Liver (tissue), 9 donors: Measurements from ENCODE around the gene TMEM82. TPM values are rescaled to one million over a fixed set of nuclear protein-coding genes. Genes with fewer than 3 reads are reported as not detected.

Source experiments
- DNase-seq: peaks from one replicate; pipeline ENCODE4 v3.0.0-alpha.2; 2017; ENCODE audit warnings: low spot score
- H3K27ac ChIP-seq, 2 donors: one replicate each; pipeline ENCODE4 v1.7.0; 2013; ENCODE audit warnings: inconsistent platforms in 2 of 2, low read length in 2 of 2, control low read depth in 1 of 2, low read depth in 1 of 2, mild to moderate bottlenecking in 1 of 2
- H3K27me3 ChIP-seq, 4 donors: one replicate each; pipeline versions ENCODE4 v1.6.1 to v1.7.0; 2013; ENCODE audit warnings: low read length in 3 of 4, inconsistent platforms in 1 of 4, mild to moderate bottlenecking in 1 of 4, moderate library complexity in 1 of 4; ENCODE audit not compliant: control insufficient read depth in 4 of 4, insufficient read depth in 4 of 4
- H3K36me3 ChIP-seq, 4 donors: one replicate each; pipeline versions ENCODE4 v1.6.1 to v1.7.0; 2013; ENCODE audit warnings: low read length in 3 of 4, mild to moderate bottlenecking in 3 of 4, low read depth in 1 of 4, moderate library complexity in 1 of 4; ENCODE audit not compliant: control insufficient read depth in 4 of 4, insufficient read depth in 3 of 4
- H3K4me1 ChIP-seq, 4 donors: one replicate each; pipeline versions ENCODE4 v1.6.1 to v1.7.0; 2013; ENCODE audit warnings: low read length in 3 of 4, mild to moderate bottlenecking in 3 of 4, moderate library complexity in 1 of 4; ENCODE audit not compliant: control insufficient read depth in 4 of 4, insufficient read depth in 4 of 4
- H3K4me3 ChIP-seq, 3 donors: one replicate each; pipeline versions ENCODE4 v1.6.1 to v1.7.0; 2013; ENCODE audit warnings: low read length in 3 of 3, control low read depth in 1 of 3, low read depth in 1 of 3, mild to moderate bottlenecking in 1 of 3
- H3K9ac ChIP-seq, 2 donors: one replicate each; pipeline ENCODE4 v1.7.0; 2013; ENCODE audit warnings: low read length in 2 of 2, mild to moderate bottlenecking in 2 of 2, moderate library complexity in 2 of 2, control low read depth in 1 of 2, low read depth in 1 of 2
- H3K9me3 ChIP-seq, 4 donors: one replicate each; pipeline versions ENCODE4 v1.6.1 to v1.7.0; 2013; ENCODE audit warnings: low read length in 3 of 4; ENCODE audit not compliant: control insufficient read depth in 4 of 4
- EGR1 ChIP-seq, 2 donors: IDR thresholded peaks; 2 replicates each; pipeline ENCODE4 v1.6.1; 2016 to 2018; ENCODE audit warnings: antibody characterized with exemption in 2 of 2, low read depth in 2 of 2
- FOXA1 ChIP-seq: IDR thresholded peaks from 2 replicates; pipeline ENCODE4 v1.6.1; 2016; ENCODE audit warnings: antibody characterized with exemption
- FOXA2 ChIP-seq: IDR thresholded peaks from 2 replicates; pipeline ENCODE4 v1.6.1; 2016; ENCODE audit warnings: antibody characterized with exemption
- GABPA ChIP-seq, 2 donors: IDR thresholded peaks in 1 of 2; conservative IDR thresholded peaks in 1 of 2; 2 replicates each; pipeline ENCODE4 v1.6.1; 2016; ENCODE audit warnings: antibody characterized with exemption in 2 of 2, mild to moderate bottlenecking in 1 of 2, moderate library complexity in 1 of 2
- HNF4A ChIP-seq, 2 donors: conservative IDR thresholded peaks; 2 replicates each; pipeline ENCODE4 v1.6.1; 2016; ENCODE audit warnings: antibody characterized with exemption in 2 of 2, mild to moderate bottlenecking in 2 of 2
- HNF4G ChIP-seq: IDR thresholded peaks from 2 replicates; pipeline ENCODE4 v1.6.1; 2016; ENCODE audit warnings: antibody characterized with exemption
- JUND ChIP-seq, 2 donors: IDR thresholded peaks; 2 replicates each; pipeline ENCODE4 v1.6.1; 2016; ENCODE audit warnings: antibody characterized with exemption in 2 of 2
- NR2F2 ChIP-seq: IDR thresholded peaks from 2 replicates; pipeline ENCODE4 v1.6.1; 2016; ENCODE audit warnings: antibody characterized with exemption
- RAD21 ChIP-seq, 2 donors: IDR thresholded peaks; 2 replicates each; pipeline ENCODE4 v1.6.1; 2016; ENCODE audit warnings: antibody characterized with exemption in 2 of 2, mild to moderate bottlenecking in 2 of 2
- RXRA ChIP-seq, 2 donors: IDR thresholded peaks; 2 replicates each; pipeline ENCODE4 v1.6.1; 2017 to 2018; ENCODE audit warnings: antibody characterized with exemption in 2 of 2, mild to moderate bottlenecking in 1 of 2
- SP1 ChIP-seq: IDR thresholded peaks from 2 replicates; pipeline ENCODE4 v1.6.1; 2018; ENCODE audit warnings: antibody characterized with exemption, mild to moderate bottlenecking
- TAF1 ChIP-seq: conservative IDR thresholded peaks from 2 replicates; pipeline ENCODE4 v1.6.1; 2016; ENCODE audit warnings: antibody characterized with exemption, mild to moderate bottlenecking
- YY1 ChIP-seq: IDR thresholded peaks from 2 replicates; pipeline ENCODE4 v1.6.1; 2016; ENCODE audit warnings: antibody characterized with exemption, mild to moderate bottlenecking
- ZBTB33 ChIP-seq: IDR thresholded peaks from 2 replicates; pipeline ENCODE4 v1.6.1; 2016; ENCODE audit warnings: antibody characterized with exemption
- WGBS: extraction: QIAGEN DNeasy Blood & Tissue Kit; methylation state at CpG from one replicate; pipeline ENCODE4 v1.1.7; 2013; 5-methylcytosine and 5-hydroxymethylcytosine counted together
- polyA plus RNA-seq, 2 donors: library from polyadenylated mRNA; stranded (reverse) in 1 of 2; unstranded in 1 of 2; fragments of 200-250 nt in 1 of 2; fragments of >200 nt in 1 of 2; fragmentation: Nextera tagmentation in 1 of 2; extraction: Ambion mirVana in 1 of 2; gene quantifications; one replicate each; pipeline versions ENCODE4 v1.2.1 to v1.2.3, GENCODE V29; 2013 to 2015
- total RNA-seq, 2 donors: library from RNA; depleted of rRNA; stranded (reverse); fragments of >200 nt; gene quantifications; one replicate each; pipeline ENCODE4 v1.2.3, GENCODE V29; 2014
- TF ChIP-seq, protein P1 (sequence below): IDR thresholded peaks from 2 replicates; pipeline ENCODE4 v1.6.1; 2016; ENCODE audit warnings: antibody characterized with exemption, mild to moderate bottlenecking
- TF ChIP-seq, protein P2 (sequence below): IDR thresholded peaks from 2 replicates; pipeline ENCODE4 v1.6.1; 2016; ENCODE audit warnings: antibody characterized with exemption
- TF ChIP-seq, protein P3 (sequence below): fragments of 150-350 bp; IDR thresholded peaks from 2 replicates; pipeline ENCODE4 v1.5.1; 2017; ENCODE audit warnings: improper control_type of control experiment, low read depth, low read length; ENCODE audit not compliant: missing input control
- TF ChIP-seq, protein P4 (sequence below): IDR thresholded peaks from 2 replicates; pipeline ENCODE4 v1.6.1; 2016; ENCODE audit warnings: antibody characterized with exemption
- donor health status: healthy.
- donor health status: healthy.
- donor health status: healthy.
- donor health status: healthy.
- donor health status: healthy.

The TMEM82 gene
- total RNA-seq: 1 to 10 TPM; 5.6 to 5.8 TPM
- 10 to 100 TPM; 20.9 to 26.3 TPM for polyA plus RNA-seq

GRCh38 chr1:15742339-15742801 is at the start of gene TMEM82:
TMEM82 (plus strand) TSS chr1:15742499; CDS start chr1:15742560, 61 bp downstream.
- peaks cover 4 to 38% (median 23%) of the 10 kb centered on the region in 4 donors for H3K4me1 ChIP-seq
- WGBS: 14% methylated on average over 14 of the region's 14 CpGs
- H3K4me3 ChIP-seq: peak within 1 kb of the TSS; percentile 60 to 81 (median 75)
- H3K9me3 ChIP-seq: no peaks in the 10 kb centered on the region
- H3K9ac ChIP-seq: peak within 1 kb of the TSS; percentile 37 to 45
- peak within 1 kb of the TSS; percentile 31 to 46 for H3K27ac ChIP-seq
- no peaks in the 10 kb centered on the region for H3K27me3 ChIP-seq
- TF ChIP-seq FOXA1 (no peak), JUND (IDR thresholded peaks at IDR 0.05) (no peak), ZBTB33 (no peak), GABPA (IDR thresholded peaks at IDR 0.05 in 1 of 2, conservative IDR thresholded peaks at IDR 0.05 in 1 of 2) (peak in 1 of 2 donors; percentile 66), EGR1 (IDR thresholded peaks at IDR 0.05; ENCODE audit: low read depth in 2 of 2) (peak in 1 of 2 donors; percentile 23), TAF1 (no peak), YY1 (peak; percentile 55), HNF4G (peak; percentile 53), SP1 (peak; percentile 53), RXRA (IDR thresholded peaks at IDR 0.05) (peak; percentile 73 to 82), RAD21 (IDR thresholded peaks at IDR 0.05) (peak in 1 of 2 donors; percentile 21), NR2F2 (peak; percentile 43), HNF4A (conservative IDR thresholded peaks at IDR 0.05) (peak; percentile 76 to 92), FOXA2 (no peak)
- TF ChIP-seq, protein P1, sequence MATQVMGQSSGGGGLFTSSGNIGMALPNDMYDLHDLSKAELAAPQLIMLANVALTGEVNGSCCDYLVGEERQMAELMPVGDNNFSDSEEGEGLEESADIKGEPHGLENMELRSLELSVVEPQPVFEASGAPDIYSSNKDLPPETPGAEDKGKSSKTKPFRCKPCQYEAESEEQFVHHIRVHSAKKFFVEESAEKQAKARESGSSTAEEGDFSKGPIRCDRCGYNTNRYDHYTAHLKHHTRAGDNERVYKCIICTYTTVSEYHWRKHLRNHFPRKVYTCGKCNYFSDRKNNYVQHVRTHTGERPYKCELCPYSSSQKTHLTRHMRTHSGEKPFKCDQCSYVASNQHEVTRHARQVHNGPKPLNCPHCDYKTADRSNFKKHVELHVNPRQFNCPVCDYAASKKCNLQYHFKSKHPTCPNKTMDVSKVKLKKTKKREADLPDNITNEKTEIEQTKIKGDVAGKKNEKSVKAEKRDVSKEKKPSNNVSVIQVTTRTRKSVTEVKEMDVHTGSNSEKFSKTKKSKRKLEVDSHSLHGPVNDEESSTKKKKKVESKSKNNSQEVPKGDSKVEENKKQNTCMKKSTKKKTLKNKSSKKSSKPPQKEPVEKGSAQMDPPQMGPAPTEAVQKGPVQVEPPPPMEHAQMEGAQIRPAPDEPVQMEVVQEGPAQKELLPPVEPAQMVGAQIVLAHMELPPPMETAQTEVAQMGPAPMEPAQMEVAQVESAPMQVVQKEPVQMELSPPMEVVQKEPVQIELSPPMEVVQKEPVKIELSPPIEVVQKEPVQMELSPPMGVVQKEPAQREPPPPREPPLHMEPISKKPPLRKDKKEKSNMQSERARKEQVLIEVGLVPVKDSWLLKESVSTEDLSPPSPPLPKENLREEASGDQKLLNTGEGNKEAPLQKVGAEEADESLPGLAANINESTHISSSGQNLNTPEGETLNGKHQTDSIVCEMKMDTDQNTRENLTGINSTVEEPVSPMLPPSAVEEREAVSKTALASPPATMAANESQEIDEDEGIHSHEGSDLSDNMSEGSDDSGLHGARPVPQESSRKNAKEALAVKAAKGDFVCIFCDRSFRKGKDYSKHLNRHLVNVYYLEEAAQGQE: peak; percentile 45
- TF ChIP-seq, protein P2, sequence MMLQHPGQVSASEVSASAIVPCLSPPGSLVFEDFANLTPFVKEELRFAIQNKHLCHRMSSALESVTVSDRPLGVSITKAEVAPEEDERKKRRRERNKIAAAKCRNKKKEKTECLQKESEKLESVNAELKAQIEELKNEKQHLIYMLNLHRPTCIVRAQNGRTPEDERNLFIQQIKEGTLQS: no peak
- TF ChIP-seq, protein P3, sequence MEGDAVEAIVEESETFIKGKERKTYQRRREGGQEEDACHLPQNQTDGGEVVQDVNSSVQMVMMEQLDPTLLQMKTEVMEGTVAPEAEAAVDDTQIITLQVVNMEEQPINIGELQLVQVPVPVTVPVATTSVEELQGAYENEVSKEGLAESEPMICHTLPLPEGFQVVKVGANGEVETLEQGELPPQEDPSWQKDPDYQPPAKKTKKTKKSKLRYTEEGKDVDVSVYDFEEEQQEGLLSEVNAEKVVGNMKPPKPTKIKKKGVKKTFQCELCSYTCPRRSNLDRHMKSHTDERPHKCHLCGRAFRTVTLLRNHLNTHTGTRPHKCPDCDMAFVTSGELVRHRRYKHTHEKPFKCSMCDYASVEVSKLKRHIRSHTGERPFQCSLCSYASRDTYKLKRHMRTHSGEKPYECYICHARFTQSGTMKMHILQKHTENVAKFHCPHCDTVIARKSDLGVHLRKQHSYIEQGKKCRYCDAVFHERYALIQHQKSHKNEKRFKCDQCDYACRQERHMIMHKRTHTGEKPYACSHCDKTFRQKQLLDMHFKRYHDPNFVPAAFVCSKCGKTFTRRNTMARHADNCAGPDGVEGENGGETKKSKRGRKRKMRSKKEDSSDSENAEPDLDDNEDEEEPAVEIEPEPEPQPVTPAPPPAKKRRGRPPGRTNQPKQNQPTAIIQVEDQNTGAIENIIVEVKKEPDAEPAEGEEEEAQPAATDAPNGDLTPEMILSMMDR: no peak
- TF ChIP-seq, protein P4, sequence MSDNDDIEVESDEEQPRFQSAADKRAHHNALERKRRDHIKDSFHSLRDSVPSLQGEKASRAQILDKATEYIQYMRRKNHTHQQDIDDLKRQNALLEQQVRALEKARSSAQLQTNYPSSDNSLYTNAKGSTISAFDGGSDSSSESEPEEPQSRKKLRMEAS: no peak
- peak; percentile 64 for DNase-seq
- peaks cover 0 to 2% (median 0%) of the 10 kb centered on the region in 4 donors for H3K36me3 ChIP-seq
